CD14-positive monocyte (primary cell): ENCODE results near the gene PAFAH2. TPM values are rescaled to one million over a fixed set of nuclear protein-coding genes. Genes with fewer than 3 reads are reported as not detected.
A peak's percentile ranks its signal among the peaks of the same experiment; 100 is the strongest.
"Not testable (repeated sequence)": the region's sequence is repeated elsewhere in the genome, so short reads cannot be mapped to it uniquely, and the experiment has no call there.

Experiments
- DNase-seq, 3 donors: peaks; one replicate each; pipeline ENCODE4 v3.0.0-alpha.2; 2011 to 2022
- H2AFZ ChIP-seq: 2 replicates; pipeline ENCODE4 v1.6.0; 2012; ENCODE audit warnings: mild to moderate bottlenecking, low read depth, low read length, inconsistent platforms; ENCODE audit not compliant: insufficient read depth, poor library complexity, severe bottlenecking
- H3K27ac ChIP-seq, 2 donors: 1 replicate in 1 of 2; 2 replicates in 1 of 2; pipeline ENCODE4 v1.5.1; 2012 to 2013; ENCODE audit warnings: low read length in 2 of 2, control low read depth in 1 of 2, inconsistent platforms in 1 of 2, low read depth in 1 of 2, mild to moderate bottlenecking in 1 of 2
- H3K27me3 ChIP-seq, 2 donors: one replicate each; pipeline versions ENCODE4 v1.6.0 to v1.6.1; 2011 to 2013; ENCODE audit warnings: low read length in 2 of 2; ENCODE audit not compliant: control insufficient read depth in 2 of 2, insufficient read depth in 2 of 2
- H3K36me3 ChIP-seq, 2 donors: replicated peaks in 1 of 2; 1 replicate in 1 of 2; 2 replicates in 1 of 2; pipeline versions ENCODE4 v1.5.1 to v1.6.1; 2012 to 2013; ENCODE audit warnings: low read length in 2 of 2, control low read depth in 1 of 2, inconsistent platforms in 1 of 2, mild to moderate bottlenecking in 1 of 2; ENCODE audit not compliant: insufficient read depth in 2 of 2, control insufficient read depth in 1 of 2
- H3K4me1 ChIP-seq, 2 donors: 1 replicate in 1 of 2; 2 replicates in 1 of 2; pipeline versions ENCODE4 v1.5.1 to v1.6.1; 2012 to 2013; ENCODE audit warnings: low read length in 2 of 2, control low read depth in 1 of 2, inconsistent platforms in 1 of 2, mild to moderate bottlenecking in 1 of 2, moderate library complexity in 1 of 2; ENCODE audit not compliant: insufficient read depth in 2 of 2, control insufficient read depth in 1 of 2
- H3K4me2 ChIP-seq: replicated peaks from 2 replicates; pipeline ENCODE3; 2012; ENCODE audit warnings: low read length, moderate library complexity, mild to moderate bottlenecking; ENCODE audit not compliant: poor library complexity, severe bottlenecking; ENCODE audit errors: extremely low read depth
- H3K4me3 ChIP-seq, 3 experiments: fragments of 200-600 bp in 1 of 3; sonication (generic) in 1 of 3; replicated peaks in 1 of 3; 1 replicate in 2 of 3; 2 replicates in 1 of 3; pipeline ENCODE4 v1.5.1; 2011 to 2013; ENCODE audit warnings: low read length in 3 of 3, mild to moderate bottlenecking in 3 of 3, control low read depth in 2 of 3, low read depth in 2 of 3, inconsistent platforms in 1 of 3, moderate library complexity in 1 of 3
- H3K79me2 ChIP-seq: 2 replicates; pipeline ENCODE4 v1.6.0; 2012; ENCODE audit warnings: mild to moderate bottlenecking, control low read depth, inconsistent platforms, low read length, moderate library complexity; ENCODE audit not compliant: insufficient read depth
- H3K9ac ChIP-seq: 2 replicates; pipeline ENCODE4 v1.6.0; 2017; ENCODE audit warnings: low read length, mild to moderate bottlenecking; ENCODE audit not compliant: insufficient read depth, poor library complexity, severe bottlenecking
- H3K9me3 ChIP-seq, 2 donors: replicated peaks in 1 of 2; 1 replicate in 1 of 2; 2 replicates in 1 of 2; pipeline versions ENCODE4 v1.5.1 to v1.6.1; 2012 to 2013; ENCODE audit warnings: low read length in 2 of 2, control low read depth in 1 of 2; ENCODE audit not compliant: control insufficient read depth in 1 of 2, insufficient read depth in 1 of 2
- H4K20me1 ChIP-seq: 2 replicates; pipeline ENCODE4 v1.6.0; 2012; ENCODE audit warnings: mild to moderate bottlenecking, low read length, control low read depth, moderate library complexity; ENCODE audit not compliant: insufficient read depth
- H3K27ac Mint-ChIP-seq, 7 donors: one replicate each; pipeline ENCODE4 v1.8.0; 2020; ENCODE audit warnings: mild to moderate bottlenecking in 7 of 7, mixed read lengths in 7 of 7, moderate library complexity in 6 of 7, inconsistent platforms in 2 of 7
- H3K27me3 Mint-ChIP-seq, 3 donors: one replicate each; pipeline ENCODE4 v1.8.0; 2021 to 2022; ENCODE audit warnings: low read depth in 3 of 3, mild to moderate bottlenecking in 3 of 3, mixed read lengths in 3 of 3, moderate library complexity in 3 of 3, inconsistent platforms in 1 of 3
- H3K36me3 Mint-ChIP-seq, 2 donors: one replicate each; pipeline ENCODE4 v1.8.0; 2020; ENCODE audit warnings: mixed read lengths in 2 of 2, inconsistent platforms in 1 of 2, mild to moderate bottlenecking in 1 of 2
- H3K4me1 Mint-ChIP-seq: one replicate; pipeline ENCODE4 v1.8.0; 2020; ENCODE audit warnings: mild to moderate bottlenecking, mixed read lengths
- H3K4me3 Mint-ChIP-seq, 2 donors: one replicate each; pipeline ENCODE4 v1.8.0; 2020; ENCODE audit warnings: mild to moderate bottlenecking in 2 of 2, mixed read lengths in 2 of 2, moderate library complexity in 1 of 2
- H3K9me3 Mint-ChIP-seq, 7 donors: one replicate each; pipeline ENCODE4 v1.8.0; 2020 to 2022; ENCODE audit warnings: mixed read lengths in 7 of 7, mild to moderate bottlenecking in 6 of 7, moderate library complexity in 6 of 7, inconsistent platforms in 2 of 7
- WGBS: methylation state at CpG from one replicate; pipeline ENCODE4 v1.1.5; 2013; ENCODE audit warnings: missing lambda C conversion rate; ENCODE audit not compliant: insufficient coverage; 5-methylcytosine and 5-hydroxymethylcytosine counted together
- intact Hi-C, 2 donors: fragments of 100-400 bp; cut with micrococcal nuclease; formaldehyde crosslinking; loops; one replicate each; pipeline versions ENCODE4 v1.15.0 to v1.15.1; 2023
- polyA plus RNA-seq, 3 donors: library from polyadenylated mRNA; depleted of rRNA in 1 of 3; unstranded in 2 of 3; stranded (reverse) in 1 of 3; fragments of 300-500 nt in 2 of 3; fragments of >200 nt in 1 of 3; fragmentation: Illumina TruSeq in 2 of 3; gene quantifications; 1 replicate in 2 of 3; 2 replicates in 1 of 3; pipeline ENCODE4 v1.2.3, GENCODE V29; 2012 to 2021
- TF ChIP-seq, protein P1 (sequence below): fragments of 200-600 bp; IDR thresholded peaks from one replicate; pipeline ENCODE4 v1.8.0; 2022; ENCODE audit warnings: antibody characterized with exemption, mild to moderate bottlenecking

Gene PAFAH2
- polyA plus RNA-seq, 3 donors, result 6.4 to 9.2 (median 6.8) TPM

DNA sequence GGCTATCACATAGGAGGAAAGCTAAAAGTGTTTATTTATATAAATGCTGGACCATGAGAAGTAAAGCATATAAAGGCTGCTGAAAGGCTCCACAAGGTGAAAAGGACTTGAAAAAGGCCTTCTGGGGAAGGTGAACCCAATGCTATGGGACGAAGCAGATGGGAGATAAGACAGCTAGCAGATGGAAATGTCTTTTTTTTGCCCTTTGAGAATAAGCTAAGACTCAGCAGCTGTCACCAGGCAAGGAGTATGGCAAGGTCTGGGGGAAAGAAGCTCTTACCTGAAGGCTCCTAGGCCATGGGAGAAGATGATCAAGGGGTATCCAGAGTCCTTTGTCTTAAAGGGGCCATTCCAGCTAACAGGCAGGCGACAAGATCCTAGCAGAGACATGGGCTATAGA, 9.9 kb downstream of the PAFAH2 start:
- Histone ChIP-seq H4K20me1 (peaks cover 10% of the 10 kb centered on the region), H3K4me2 (no peak overlapping the region), H2AFZ (no peak overlapping the region), H3K9ac (no peak overlapping the region), H3K27ac (no peak overlapping the region), H3K27me3 (no peaks in the 10 kb centered on the region), H3K4me3 (no peak overlapping the region), H3K36me3 (peaks cover 40 to 74% of the 10 kb centered on the region in 2 donors), H3K9me3 (no peaks in the 10 kb centered on the region), H3K4me1 (peaks cover 20 to 21% of the 10 kb centered on the region in 2 donors), H3K79me2 (peaks cover 8% of the 10 kb centered on the region)
- TF ChIP-seq, protein P1, sequence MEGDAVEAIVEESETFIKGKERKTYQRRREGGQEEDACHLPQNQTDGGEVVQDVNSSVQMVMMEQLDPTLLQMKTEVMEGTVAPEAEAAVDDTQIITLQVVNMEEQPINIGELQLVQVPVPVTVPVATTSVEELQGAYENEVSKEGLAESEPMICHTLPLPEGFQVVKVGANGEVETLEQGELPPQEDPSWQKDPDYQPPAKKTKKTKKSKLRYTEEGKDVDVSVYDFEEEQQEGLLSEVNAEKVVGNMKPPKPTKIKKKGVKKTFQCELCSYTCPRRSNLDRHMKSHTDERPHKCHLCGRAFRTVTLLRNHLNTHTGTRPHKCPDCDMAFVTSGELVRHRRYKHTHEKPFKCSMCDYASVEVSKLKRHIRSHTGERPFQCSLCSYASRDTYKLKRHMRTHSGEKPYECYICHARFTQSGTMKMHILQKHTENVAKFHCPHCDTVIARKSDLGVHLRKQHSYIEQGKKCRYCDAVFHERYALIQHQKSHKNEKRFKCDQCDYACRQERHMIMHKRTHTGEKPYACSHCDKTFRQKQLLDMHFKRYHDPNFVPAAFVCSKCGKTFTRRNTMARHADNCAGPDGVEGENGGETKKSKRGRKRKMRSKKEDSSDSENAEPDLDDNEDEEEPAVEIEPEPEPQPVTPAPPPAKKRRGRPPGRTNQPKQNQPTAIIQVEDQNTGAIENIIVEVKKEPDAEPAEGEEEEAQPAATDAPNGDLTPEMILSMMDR, result no peak
- H3K27ac Mint-ChIP-seq, result peak overlapping the region in 1 of 7 donors; percentile 58
- intact Hi-C loops, result no loop called here
- no peak for DNase-seq
- peaks cover 57 to 58% of the 10 kb centered on the region in 2 donors for H3K36me3 Mint-ChIP-seq
- peaks cover 0 to 2% (median 0%) of the 10 kb centered on the region in 3 donors for H3K27me3 Mint-ChIP-seq
- 100% methylated on average over 1 of the region's 2 CpGs for WGBS
- no peak overlapping the region for H3K4me3 Mint-ChIP-seq
- peaks cover 29% of the 10 kb centered on the region for H3K4me1 Mint-ChIP-seq
- peaks cover 0 to 1% (median 0%) of the 10 kb centered on the region in 7 donors for H3K9me3 Mint-ChIP-seq

DNA sequence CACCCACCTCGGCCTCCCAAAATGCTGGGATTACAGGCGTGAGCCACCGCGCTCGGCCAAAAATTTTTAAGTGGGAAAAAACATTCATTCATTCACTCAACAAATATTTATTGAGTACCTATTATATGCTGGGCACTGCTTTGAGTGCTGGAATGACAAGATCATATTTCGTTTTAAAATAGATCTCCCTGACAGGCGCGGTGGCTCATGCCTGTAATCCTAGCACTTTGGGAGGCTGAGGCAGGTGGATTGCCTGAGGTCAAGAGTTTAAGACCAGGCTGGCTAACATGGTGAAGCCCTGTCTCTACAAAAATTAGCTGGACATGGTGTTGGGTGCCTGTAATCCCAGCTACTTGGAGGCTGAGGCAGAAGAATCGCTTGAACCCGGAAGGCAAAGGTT, 11.1 kb downstream of the PAFAH2 start:
- H3K27me3 Mint-ChIP-seq, H3K27ac ChIP-seq, H3K9ac ChIP-seq, H3K27me3 ChIP-seq, H3K9me3 Mint-ChIP-seq, intact Hi-C loops, H4K20me1 ChIP-seq, H3K27ac Mint-ChIP-seq, H3K4me3 ChIP-seq, H3K4me2 ChIP-seq, H3K9me3 ChIP-seq, DNase-seq, H3K4me3 Mint-ChIP-seq, H2AFZ ChIP-seq, H3K79me2 ChIP-seq: not testable (repeated sequence)
- Histone ChIP-seq H3K36me3 (peaks cover 51 to 83% of the 10 kb centered on the region in 2 donors), H3K4me1 (peaks cover 14 to 15% of the 10 kb centered on the region in 2 donors)
- Mint-ChIP-seq H3K4me1 (peaks cover 22% of the 10 kb centered on the region), H3K36me3 (peaks cover 69 to 70% of the 10 kb centered on the region in 2 donors)
- 96% methylated on average over 3 of the region's 10 CpGs for WGBS
